Measurements from ENCODE around the gene SERINC5.

SERINC5 gene

DNA sequence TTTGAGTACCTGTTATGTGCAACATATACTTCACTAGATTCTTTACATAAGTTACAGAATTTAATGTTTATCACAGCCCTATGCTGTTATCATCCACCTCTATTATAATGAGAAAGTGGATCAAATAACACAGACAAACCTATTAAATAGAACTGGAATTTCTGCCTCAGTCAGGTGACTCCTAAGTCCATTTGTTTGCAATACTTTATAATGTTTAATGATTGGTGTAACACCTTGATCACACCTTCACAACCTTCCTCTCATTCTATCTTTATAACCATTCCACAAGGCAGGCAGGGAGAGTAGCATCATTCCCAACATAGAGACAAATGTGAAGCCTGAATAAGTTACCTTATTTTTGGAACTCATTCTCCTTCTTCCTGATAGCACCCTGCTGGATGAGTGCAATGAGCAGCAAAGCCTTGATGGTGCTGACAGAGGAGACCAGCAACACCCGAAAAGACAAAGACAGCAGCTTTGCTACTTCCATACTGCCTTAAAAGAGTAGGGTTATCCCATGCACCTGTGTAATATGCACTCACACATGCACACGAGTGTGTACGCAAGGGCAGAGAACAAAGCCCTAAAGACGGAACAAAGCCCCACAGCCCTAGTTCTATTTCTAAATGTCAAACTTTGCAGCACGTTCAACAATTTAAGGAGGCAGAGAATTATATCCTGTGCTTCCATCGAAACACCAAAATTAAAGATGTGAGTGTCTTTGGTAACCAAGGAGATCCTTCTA lies 30.5 kb downstream of the SERINC5 start:
- no peak for TF ChIP-seq OSR1 (CRISPR knock-in tag; IDR thresholded peaks at IDR 0.05)
- TF ChIP-seq CSRNP3 (CRISPR knock-in tag; IDR thresholded peaks at IDR 0.05): no peak
- no peak for TF ChIP-seq ZC3H10 (CRISPR knock-in tag; IDR thresholded peaks at IDR 0.05)
- no peak for TF ChIP-seq ARNTL (CRISPR knock-in tag; IDR thresholded peaks at IDR 0.05; ENCODE audit: borderline replicate concordance, low read depth)
- no peak for TF ChIP-seq TCF4 (CRISPR knock-in tag; IDR thresholded peaks at IDR 0.05; ENCODE audit: borderline replicate concordance)
- TF ChIP-seq CREB5 (CRISPR knock-in tag; IDR thresholded peaks at IDR 0.05; ENCODE audit: low read depth): no peak
- TF ChIP-seq ZFP30 (CRISPR knock-in tag; IDR thresholded peaks at IDR 0.05): no peak
- TF ChIP-seq TOX (CRISPR knock-in tag; IDR thresholded peaks at IDR 0.05; ENCODE audit: borderline replicate concordance): no peak
- no peak for TF ChIP-seq ESRRG (CRISPR knock-in tag; IDR thresholded peaks at IDR 0.05)
- TF ChIP-seq CSDC2 (CRISPR knock-in tag; IDR thresholded peaks at IDR 0.05): no peak
- no peak for TF ChIP-seq PPARA (CRISPR knock-in tag; IDR thresholded peaks at IDR 0.05; ENCODE audit: borderline replicate concordance)
- no peak for TF ChIP-seq GLIS3 (CRISPR knock-in tag; IDR thresholded peaks at IDR 0.05)
- TF ChIP-seq ZFP3 (CRISPR knock-in tag; IDR thresholded peaks at IDR 0.05): no peak
- no peak for ATAC-seq

DNA sequence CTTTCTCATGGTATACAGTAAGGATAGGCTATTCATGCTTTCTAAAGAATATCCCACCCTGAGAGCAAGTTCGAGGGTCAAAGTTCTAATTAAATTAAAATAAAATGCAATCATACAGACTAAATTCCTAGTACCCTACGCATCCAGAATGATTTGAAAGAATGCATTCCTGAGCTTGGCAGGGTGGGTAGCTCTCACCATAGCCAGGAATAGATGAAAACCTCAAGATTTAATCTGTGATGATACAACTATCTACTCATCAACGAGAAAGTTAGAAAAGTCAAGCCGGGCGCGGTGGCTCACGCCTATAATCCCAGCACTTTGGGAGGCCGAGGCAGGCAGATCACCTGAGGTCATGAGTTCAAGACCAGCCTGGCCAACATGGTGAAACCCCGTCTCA lies 32.3 kb downstream of the SERINC5 start:
- no peak for TF ChIP-seq SNAI2 (CRISPR knock-in tag; IDR thresholded peaks at IDR 0.05)
- no peak for TF ChIP-seq RARB (CRISPR knock-in tag; IDR thresholded peaks at IDR 0.05)
- no peak for TF ChIP-seq CREB5 (CRISPR knock-in tag; IDR thresholded peaks at IDR 0.05; ENCODE audit: low read depth)
- TF ChIP-seq ZNF8 (CRISPR knock-in tag; IDR thresholded peaks at IDR 0.05): no peak
- no peak for TF ChIP-seq ZC3H10 (CRISPR knock-in tag; IDR thresholded peaks at IDR 0.05)
- TF ChIP-seq ZNF70 (CRISPR knock-in tag; IDR thresholded peaks at IDR 0.05): no peak
- no peak for TF ChIP-seq TCF4 (CRISPR knock-in tag; IDR thresholded peaks at IDR 0.05; ENCODE audit: borderline replicate concordance)
- peak; percentile 61 for ATAC-seq

DNA sequence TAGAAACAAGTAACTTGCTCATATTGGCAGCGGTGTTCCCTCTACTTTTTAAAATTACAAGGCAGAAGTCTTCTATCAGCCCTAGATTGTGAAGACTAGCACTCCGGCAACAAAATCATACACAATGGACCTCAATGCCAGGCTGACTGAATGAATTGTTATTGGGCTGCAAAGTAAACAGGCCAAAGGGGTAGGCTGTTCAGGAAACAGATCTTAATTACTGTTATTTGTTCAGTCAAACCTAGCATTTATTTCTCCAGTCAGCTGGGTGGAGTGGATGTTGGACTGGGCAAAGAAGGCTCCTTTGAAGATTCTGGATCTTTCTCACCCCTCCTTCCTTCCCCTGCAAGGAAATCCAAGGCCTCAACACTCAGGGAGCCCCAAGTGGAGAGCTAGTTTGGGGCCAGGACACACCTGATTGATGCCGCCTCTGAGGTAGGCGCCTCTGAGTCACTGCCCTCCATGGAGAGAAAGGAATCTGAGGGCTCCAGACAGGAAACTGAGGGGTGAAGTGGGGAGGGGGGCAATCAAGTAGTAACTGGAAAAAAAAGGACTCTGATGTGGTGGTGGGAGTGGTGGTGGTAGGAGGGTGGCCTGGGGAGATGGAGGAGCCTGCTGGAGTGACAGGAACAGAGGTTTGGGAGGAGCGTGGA lies 35.5 kb downstream of the SERINC5 start:
- no peak for TF ChIP-seq CSRNP3 (CRISPR knock-in tag; IDR thresholded peaks at IDR 0.05)
- no peak for TF ChIP-seq GLIS3 (CRISPR knock-in tag; IDR thresholded peaks at IDR 0.05)
- no peak for TF ChIP-seq ZFP30 (CRISPR knock-in tag; IDR thresholded peaks at IDR 0.05)
- no peak for TF ChIP-seq ESRRG (CRISPR knock-in tag; IDR thresholded peaks at IDR 0.05)
- no peak for TF ChIP-seq TSHZ2 (CRISPR knock-in tag; IDR thresholded peaks at IDR 0.05)
- TF ChIP-seq TOX (CRISPR knock-in tag; IDR thresholded peaks at IDR 0.05; ENCODE audit: borderline replicate concordance): no peak
- TF ChIP-seq ZNF8 (CRISPR knock-in tag; IDR thresholded peaks at IDR 0.05): no peak
- no peak for TF ChIP-seq ZNF70 (CRISPR knock-in tag; IDR thresholded peaks at IDR 0.05)
- no peak for TF ChIP-seq CSDC2 (CRISPR knock-in tag; IDR thresholded peaks at IDR 0.05)
- no peak for TF ChIP-seq TCF4 (CRISPR knock-in tag; IDR thresholded peaks at IDR 0.05; ENCODE audit: borderline replicate concordance)
- no peak for TF ChIP-seq BACH2 (CRISPR knock-in tag; IDR thresholded peaks at IDR 0.05; ENCODE audit: borderline replicate concordance)
- ATAC-seq: no peak

All from SK-N-SH treated with all-trans-retinoic acid at 6 μM for 48 hours (cell line).